ENCODE data around the gene ASB4. TPM values are rescaled to one million over a fixed set of nuclear protein-coding genes. Genes with fewer than 3 reads are reported as not detected.

The ASB4 gene
- total and polyA plus RNA-seq, 7 donors: 0.23 to 24.0 (median 10.8) TPM

DNA sequence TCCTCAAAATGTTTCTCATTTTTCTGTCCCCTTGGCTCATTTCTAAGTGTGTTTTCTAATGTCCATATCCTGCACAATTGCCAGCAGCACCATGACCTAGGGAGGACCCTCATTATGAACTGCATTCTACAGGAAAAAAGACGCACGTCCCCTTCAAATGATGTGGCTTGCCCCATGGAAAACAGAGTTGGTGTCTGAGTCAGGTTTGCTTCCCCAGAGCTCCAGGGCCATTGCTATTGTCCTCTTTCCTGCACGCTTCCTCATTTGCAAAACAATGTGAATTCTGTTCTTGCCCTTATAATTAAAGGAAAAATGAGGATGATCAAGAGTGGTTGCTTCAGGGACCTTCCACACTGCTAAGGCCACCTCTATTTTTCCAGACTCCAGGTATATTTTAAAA lies 14.7 kb upstream of the ASB4 start:
- TF ChIP-seq, protein P1, sequence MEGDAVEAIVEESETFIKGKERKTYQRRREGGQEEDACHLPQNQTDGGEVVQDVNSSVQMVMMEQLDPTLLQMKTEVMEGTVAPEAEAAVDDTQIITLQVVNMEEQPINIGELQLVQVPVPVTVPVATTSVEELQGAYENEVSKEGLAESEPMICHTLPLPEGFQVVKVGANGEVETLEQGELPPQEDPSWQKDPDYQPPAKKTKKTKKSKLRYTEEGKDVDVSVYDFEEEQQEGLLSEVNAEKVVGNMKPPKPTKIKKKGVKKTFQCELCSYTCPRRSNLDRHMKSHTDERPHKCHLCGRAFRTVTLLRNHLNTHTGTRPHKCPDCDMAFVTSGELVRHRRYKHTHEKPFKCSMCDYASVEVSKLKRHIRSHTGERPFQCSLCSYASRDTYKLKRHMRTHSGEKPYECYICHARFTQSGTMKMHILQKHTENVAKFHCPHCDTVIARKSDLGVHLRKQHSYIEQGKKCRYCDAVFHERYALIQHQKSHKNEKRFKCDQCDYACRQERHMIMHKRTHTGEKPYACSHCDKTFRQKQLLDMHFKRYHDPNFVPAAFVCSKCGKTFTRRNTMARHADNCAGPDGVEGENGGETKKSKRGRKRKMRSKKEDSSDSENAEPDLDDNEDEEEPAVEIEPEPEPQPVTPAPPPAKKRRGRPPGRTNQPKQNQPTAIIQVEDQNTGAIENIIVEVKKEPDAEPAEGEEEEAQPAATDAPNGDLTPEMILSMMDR (IDR thresholded peaks at IDR 0.05): no peak
- DNase-seq (no peak), ATAC-seq (no peak)
- intact Hi-C loops (cut with DNase I): loop anchor here in 1 of 2 donors (10.0 kb wide), 1 partner anchor 226 kb away; no protein-coding TSS in a partner anchor
- Histone ChIP-seq H3K4me3 (no peak overlapping the region), H3K27me3 (ENCODE audit: insufficient read depth in 3 of 3, low read length in 2 of 3) (no peaks in the 10 kb centered on the region), H3K4me1 (no peaks in the 10 kb centered on the region), H3K27ac (no peak overlapping the region), H3K36me3 (ENCODE audit: insufficient read depth in 1 of 2, low read depth in 1 of 2) (no peaks in the 10 kb centered on the region), H3K9me3 (no peaks in the 10 kb centered on the region)
- 74 to 85% (median 82%) methylated on average over 3 of the region's 3 CpGs for WGBS, 3 donors

DNA sequence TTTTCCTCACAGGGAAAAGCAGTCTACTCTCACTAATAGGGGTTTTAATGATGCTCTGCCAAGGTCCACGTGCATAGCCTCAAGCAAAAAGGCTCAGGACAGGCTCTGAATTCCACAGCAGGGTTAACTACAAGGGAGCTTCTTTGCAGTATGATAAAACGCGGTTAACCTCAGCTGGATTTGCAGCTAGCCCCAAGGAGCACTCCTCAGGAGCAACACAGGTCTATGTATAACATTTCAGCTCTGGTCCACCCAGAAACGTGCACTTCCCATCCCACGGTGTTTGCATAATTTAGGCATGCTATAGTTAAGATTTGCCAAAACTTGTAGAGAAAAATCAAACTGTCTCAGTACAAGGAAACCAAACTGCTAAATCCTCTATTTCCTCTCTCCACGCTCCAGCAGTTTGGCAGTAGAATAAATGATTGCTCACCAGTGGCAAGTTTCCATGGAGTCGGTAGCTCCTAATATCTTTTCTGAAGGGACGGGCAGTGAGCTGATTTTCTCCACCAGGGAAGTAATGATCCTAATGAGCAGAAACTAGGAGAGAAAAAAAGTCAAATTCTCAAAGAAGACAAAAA lies 13.1 kb upstream of the ASB4 start:
- TF ChIP-seq, protein P1 (IDR thresholded peaks at IDR 0.05): no peak
- DNase-seq (no peak), ATAC-seq (no peak)
- H3K36me3 ChIP-seq (ENCODE audit: insufficient read depth in 1 of 2, low read depth in 1 of 2): no peaks in the 10 kb centered on the region
- 13 to 25% (median 23%) methylated on average over 8 of the region's 8 CpGs for whole genome bisulfite sequencing, 3 donors
- H3K27me3 ChIP-seq (ENCODE audit: insufficient read depth in 3 of 3, low read length in 2 of 3): no peaks in the 10 kb centered on the region
- no peaks in the 10 kb centered on the region for H3K9me3 ChIP-seq
- no peak overlapping the region for H3K4me3 ChIP-seq
- no peaks in the 10 kb centered on the region for H3K4me1 ChIP-seq
- no peak overlapping the region for H3K27ac ChIP-seq
- intact Hi-C loops (cut with DNase I): loop anchor here in 1 of 2 donors (10.0 kb wide), 1 partner anchor 228 kb away; no protein-coding TSS in a partner anchor

DNA sequence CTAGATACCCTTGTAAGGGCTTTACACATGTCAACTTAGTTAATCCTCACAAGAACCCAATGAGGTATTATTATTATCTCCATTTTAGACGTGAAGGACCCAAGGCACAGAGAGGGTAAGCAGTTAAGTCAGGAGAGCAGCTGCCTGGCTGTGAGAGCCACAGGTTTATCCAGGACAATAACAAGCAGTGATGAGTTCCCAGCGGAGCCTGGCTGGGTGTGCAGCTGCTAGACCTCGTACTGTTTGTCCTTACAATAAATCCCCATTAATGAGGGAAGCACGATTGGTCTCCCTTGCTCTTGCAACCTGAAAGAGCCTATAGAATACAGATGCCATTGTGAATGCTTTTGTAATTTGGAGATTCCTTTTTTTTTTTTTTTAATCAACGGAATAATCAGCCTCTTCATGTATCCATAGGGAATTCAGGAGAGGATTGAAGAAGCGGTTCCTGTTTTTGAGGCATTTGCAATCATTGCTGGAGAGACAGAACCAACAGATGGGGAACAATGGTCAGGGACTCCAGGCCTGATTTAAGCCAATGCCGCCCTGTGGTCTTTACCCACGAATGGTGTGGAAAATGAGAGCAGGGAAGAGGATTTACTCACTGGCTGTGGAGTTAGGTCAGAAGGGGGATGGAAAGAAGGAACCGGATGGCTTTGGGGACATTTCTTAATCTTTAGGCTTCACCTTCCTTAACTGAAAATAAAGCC lies 12.3 kb upstream of the ASB4 start:
- 42 to 56% (median 44%) methylated on average over 9 of the region's 9 CpGs for WGBS, 3 donors
- no peak overlapping the region for H3K4me3 ChIP-seq
- H3K4me1 ChIP-seq: no peaks in the 10 kb centered on the region
- no peaks in the 10 kb centered on the region for H3K36me3 ChIP-seq (ENCODE audit: insufficient read depth in 1 of 2, low read depth in 1 of 2)
- ATAC-seq (no peak), DNase-seq (peak in 1 of 2 donors; percentile 41)
- H3K9me3 ChIP-seq: no peaks in the 10 kb centered on the region
- no peak overlapping the region for H3K27ac ChIP-seq
- intact Hi-C loops (cut with DNase I): loop anchor here in 1 of 2 donors (10.0 kb wide), 1 partner anchor 229 kb away; no protein-coding TSS in a partner anchor
- no peaks in the 10 kb centered on the region for H3K27me3 ChIP-seq (ENCODE audit: insufficient read depth in 3 of 3, low read length in 2 of 3)
- TF ChIP-seq, protein P1 (IDR thresholded peaks at IDR 0.05): no peak

DNA sequence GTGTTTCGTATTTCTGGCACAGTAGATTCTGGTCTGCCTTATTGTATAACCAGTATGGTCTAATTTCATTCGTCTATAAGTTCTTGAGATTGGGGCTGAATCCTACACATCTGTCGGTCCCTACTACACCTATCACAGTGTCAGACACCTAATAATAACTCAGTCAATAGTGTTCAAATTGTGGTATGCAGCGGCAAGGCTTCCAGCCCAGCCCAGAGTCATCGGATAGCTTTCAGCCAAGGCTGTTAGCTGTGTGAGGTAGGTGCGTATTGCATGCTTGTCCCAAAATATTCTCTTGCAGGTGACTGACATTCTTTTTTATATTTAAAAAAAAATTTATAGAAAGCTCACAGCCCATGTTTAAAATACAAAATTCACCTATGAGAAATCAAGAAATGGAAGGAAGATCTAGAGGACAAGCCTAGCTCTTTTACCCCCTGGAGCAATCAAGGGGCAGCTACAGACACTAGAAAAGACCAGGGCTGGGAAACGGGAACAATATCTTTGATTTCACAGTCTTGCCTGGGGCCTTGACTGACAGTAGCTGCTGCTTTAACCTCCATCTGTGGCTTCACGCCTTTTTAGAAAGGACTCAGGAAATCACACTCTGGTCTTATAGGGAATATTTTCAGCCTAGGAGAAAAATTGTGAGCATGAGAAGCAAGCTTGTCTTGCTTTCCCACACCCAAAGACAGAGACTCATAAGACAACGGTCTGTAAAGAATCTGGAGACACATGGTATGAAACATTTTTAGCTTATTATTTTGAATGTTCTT lies 9.5 kb upstream of the ASB4 start:
- Histone ChIP-seq H3K36me3 (ENCODE audit: insufficient read depth in 1 of 2, low read depth in 1 of 2) (no peaks in the 10 kb centered on the region), H3K4me1 (no peaks in the 10 kb centered on the region), H3K9me3 (no peaks in the 10 kb centered on the region), H3K4me3 (peak overlapping the region; percentile 52), H3K27ac (peak overlapping the region; percentile 74), H3K27me3 (ENCODE audit: insufficient read depth in 3 of 3, low read length in 2 of 3) (no peaks in the 10 kb centered on the region)
- TF ChIP-seq, protein P1 (IDR thresholded peaks at IDR 0.05): no peak
- ATAC-seq (peak; percentile 69 to 82 (median 78)), DNase-seq (no peak)
- WGBS, 3 donors: 26 to 44% (median 29%) methylated on average over 9 of the region's 9 CpGs
- intact Hi-C loops (cut with DNase I): loop anchor here in 1 of 2 donors (2.0 to 10.0 kb wide), 2 partner anchors 43 to 231 kb away; no protein-coding TSS in a partner anchor

Data from psoas muscle (tissue), 8 donors.